Islet precursor cell (in vitro differentiated cells): ENCODE results near the gene GRWD1.

Source experiments
- DNase-seq: peaks from one replicate; pipeline ENCODE4 v3.0.0-alpha.2; 2018

Gene GRWD1

DNA sequence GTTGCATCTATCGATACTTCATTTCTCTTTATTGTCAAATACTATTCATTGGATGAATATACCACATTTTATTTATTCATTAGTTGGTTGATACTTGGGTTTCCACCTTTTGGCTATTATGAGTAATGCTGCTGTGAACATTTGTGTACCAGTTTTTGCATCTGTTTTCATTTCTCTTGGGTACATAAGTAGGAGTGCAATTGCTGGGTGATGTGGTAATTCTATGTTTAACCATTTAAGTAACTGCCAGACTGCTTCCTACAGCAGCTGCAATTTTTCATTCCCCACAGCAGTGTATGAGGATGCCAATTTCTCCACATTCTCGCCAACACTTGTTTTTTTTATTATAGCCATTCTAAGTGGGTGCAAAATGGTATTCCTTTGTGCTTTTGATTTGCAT, 12.2 kb downstream of the GRWD1 start:
- DNase-seq = no peak

GRCh38 chr19:48461651-48461981, 15.8 kb downstream of the GRWD1 start:
- no peak for DNase-seq

GRCh38 chr19:48461982-48462655, 16.3 kb downstream of the GRWD1 start:
- peak; percentile 69 for DNase-seq

GRCh38 chr19:48465215-48465614, 19.4 kb downstream of the GRWD1 start:
- DNase-seq = no peak

DNA sequence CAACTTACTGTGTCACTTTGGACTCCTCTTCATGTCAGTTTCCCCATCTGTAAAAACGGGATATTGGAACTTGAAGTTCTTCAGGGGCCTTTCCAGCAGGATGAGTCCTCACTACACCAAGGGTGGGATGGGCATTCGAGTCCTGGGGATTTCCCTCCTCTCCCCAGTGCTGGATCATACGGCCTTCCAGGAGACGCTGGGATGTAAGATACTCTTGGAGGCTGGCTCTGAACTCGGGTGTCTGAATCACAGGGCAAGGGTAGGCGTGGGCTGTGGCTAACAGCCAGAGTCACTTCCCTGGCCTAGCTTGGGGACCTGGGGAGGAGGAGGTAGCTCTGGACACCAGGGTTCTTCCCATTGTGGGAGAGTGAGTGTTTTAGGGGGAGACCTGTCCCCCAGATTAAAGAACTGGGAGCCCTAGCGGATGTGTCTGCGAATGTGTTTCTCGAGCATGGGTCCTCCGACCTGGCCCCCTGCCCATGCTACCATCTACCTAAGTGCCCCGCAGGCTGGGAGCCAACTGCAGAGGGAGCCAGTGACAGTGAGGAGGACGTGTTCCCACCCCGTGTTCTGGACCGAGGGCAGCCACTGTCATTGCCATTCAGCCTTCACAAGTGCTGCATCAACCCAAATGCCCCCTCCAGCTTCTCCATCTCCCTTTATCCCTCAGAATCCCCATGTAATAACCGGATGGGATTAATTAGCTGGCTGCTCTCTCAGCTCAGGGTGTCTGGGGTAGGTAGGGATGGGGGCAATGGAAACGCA, 21.0 kb downstream of the GRWD1 start:
- no peak for DNase-seq

DNA sequence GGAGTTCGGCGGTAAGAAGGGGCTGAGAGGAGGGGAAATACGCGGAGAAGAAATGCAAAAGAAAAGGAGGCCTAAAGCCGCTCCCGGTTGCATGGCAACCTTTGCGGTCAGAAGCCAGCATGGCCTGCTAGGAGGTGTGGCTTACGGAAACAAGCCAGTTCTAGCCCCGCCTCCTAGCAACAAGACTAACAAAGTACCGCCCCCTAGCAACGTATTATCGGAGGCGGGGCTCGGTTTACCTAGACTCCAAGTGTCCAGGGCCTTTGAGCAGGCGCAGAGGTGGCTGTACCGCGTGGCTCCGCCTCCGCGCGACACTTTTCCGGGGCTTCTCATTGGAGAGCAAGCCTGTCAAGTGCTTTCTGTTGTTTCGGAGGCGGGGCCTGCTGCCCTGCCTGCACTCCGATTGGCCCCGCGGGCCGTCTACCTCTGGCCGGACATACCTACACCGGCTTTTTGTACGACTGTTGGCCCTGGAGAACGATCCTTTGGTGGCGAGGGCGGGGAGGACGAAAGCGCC, 23.0 kb downstream of the GRWD1 start:
- peak; percentile 100 for DNase-seq

DNA sequence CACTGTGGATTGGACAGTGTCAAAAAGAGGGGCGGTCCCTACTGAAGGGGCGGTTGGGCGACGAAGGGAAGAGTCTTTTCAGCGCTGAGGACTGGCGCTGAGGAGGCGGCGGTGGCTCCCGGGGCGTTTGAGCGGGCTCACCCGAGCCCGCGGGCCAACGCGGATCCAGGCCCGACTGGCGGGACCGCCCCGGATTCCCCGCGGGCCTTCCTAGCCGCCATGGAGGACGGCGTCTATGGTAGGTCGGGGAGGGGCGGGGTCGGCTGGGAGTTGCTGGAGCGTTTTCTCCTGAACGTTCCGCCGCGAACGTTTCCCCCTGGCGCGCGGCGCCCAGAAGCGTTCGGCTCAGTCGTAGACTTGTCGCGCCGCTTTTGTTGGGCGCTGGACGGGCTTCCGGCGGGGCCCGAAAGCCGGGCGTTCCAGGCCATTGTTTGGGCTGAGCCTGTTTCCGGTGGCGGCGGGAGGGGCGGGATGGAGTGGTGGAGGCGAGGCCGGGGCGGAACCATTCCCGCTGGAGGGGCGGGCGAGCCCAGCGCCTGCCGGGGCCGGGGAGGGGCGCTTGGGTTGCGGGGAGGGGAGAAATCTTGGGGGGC, 23.6 kb downstream of the GRWD1 start, which contains the start of gene CYTH2:
Gene CYTH2, plus strand, starts transcription at position 81 of the 593 bp plus-strand sequence. Its CDS starts 139 bp downstream, at position 220.
- peak; percentile 89 for DNase-seq

- no peak for DNase-seq
Observed at GRCh38 chr19:48469934-48470680, 24.3 kb downstream of the GRWD1 start.

DNA sequence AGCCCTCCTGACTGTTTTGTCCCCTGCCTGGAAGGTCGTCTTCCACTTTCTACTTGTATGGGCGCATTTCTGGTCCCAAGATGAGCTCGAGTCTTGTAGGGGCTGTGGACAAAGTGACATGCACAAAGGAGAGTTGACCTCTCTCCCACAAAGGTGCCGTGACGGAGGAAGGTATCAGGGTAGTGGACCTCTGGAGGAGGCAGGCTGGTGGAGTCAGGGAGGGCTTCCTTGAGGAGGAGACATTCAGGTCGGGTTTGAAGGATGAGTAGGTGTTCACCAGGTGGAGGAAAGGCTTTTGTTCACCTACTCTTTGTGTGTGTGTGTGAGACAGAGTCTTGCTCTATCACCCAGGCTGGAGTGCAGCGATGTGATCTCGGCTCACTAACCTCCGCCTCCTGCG, 25.1 kb downstream of the GRWD1 start:
- DNase-seq = no peak

- no peak for DNase-seq
Observed at GRCh38 chr19:48471836-48472235, 26.1 kb downstream of the GRWD1 start.

- no peak for DNase-seq
Observed at GRCh38 chr19:48473161-48473966, 27.6 kb downstream of the GRWD1 start.

DNA sequence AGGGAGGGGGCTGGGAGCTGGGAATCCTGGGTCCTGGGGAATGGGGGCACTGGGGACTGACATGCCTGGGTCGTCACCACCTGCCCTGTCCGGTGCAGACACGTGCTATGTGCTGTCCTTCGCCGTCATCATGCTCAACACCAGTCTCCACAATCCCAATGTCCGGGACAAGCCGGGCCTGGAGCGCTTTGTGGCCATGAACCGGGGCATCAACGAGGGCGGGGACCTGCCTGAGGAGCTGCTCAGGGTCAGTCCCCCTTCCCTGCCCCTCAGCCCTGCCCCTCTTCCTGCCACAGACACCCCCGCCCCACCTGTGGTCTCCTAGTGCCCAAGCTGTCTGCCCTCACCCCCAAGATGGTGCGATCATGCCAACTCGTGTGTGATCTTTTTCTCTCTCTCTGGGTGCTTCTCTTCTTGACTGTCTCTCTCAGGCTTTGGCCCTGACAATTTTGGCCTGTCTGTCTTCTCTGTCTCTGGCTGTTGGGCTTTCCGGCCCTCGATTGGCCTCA, 28.4 kb downstream of the GRWD1 start:
- DNase-seq = no peak

DNA sequence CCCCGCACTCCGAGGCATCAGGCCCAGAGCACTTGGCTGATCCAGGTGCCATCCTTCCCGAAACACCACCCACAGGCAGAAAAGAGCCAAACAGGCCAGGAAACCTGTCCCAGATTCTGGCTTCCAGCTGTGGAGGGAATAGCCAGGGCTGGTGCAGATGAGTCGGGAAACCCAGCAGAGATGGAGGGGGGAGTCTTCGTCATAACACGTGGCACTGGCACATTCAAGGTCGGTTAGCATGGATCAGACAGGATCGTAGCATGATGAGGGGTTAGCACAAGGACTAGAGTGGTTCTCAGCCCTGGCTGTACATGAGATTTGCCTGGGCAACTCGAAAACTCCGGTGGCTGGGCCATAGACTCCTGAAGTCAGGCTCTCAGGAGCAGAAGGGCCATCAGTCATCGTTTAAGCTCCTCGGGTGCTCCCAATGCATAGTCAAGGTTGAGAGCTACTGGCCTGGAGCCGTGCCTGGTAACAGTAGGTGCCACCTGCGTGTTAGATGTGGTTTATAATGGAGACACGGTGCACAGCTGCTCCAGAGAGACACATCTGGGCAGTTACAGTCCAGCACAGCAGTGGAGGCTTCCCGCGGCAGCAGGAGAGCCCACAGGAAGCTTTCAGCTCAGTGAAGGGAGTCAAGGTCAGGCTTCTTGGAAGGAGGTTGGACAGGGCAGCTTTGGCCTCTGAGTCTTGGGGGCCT, 29.7 kb downstream of the GRWD1 start:
- DNase-seq = no peak

GRCh38 chr19:48476176-48476575, 30.4 kb downstream of the GRWD1 start:
- DNase-seq = no peak

DNA sequence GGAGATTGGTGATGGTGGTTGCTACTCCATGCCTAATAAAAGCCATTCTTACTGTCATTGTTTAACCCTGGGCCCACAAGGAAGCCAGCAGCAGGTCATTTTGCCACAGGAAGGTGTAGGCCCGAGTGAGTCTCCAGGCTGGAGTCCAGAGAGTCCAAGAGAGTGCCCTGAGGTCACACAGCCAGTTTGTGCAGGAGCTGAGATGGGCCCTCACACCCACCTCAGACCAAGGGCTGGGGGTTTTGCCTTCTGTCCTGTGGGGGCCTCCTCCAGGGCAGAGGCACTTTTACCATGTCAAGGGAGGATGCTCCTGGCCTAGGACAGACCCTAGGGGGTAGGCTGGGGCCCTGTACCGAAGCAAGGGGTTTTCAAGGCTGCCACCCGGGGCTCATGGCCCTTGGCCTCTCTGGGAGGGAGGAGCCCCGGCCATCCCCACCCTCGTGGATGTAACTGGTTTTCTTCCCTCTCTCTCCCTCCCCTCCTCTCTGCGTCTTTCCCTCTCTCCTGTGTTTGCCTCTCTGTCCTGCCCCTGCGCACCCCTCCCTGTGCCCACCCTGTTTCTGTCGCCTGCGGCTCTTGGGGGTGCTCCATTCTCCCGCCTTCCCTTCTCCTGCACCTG, 31.4 kb downstream of the GRWD1 start:
- DNase-seq = no peak

GRCh38 chr19:48477698-48478338, 32.0 kb downstream of the GRWD1 start:
- no peak for DNase-seq

GRCh38 chr19:48478339-48479256, 32.8 kb downstream of the GRWD1 start:
- DNase-seq = no peak

DNA sequence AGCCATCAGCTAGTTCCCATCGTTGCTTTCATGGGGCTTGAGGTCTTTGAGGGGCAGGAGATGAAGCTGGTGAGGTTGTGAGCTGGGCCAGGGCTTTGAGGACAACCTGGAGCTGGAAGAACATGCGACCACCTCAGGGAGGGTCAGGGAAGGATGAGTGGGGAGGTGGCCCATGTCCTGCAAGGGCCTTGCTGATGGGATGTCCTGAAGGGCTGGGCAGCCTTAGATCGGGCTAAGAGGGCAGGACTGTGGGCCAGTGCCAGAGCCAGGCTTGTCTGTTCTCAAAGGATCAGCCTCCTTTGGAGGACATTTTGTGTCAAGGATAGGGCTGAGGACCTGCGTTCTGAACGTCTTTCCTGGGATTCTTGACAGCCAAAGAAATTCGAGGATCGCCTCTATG, 33.9 kb downstream of the GRWD1 start:
- DNase-seq = no peak

- no peak for DNase-seq
Observed at GRCh38 chr19:48480183-48480557, 34.4 kb downstream of the GRWD1 start.
